ENCODE data around the gene KLHL40.

Gene KLHL40

GRCh38 chr3:42712688-42713372, 27.5 kb downstream of the KLHL40 start:
- Histone ChIP-seq H2AFZ (ENCODE audit: low read length) (no peak overlapping the region), H3K4me2 (ENCODE audit: insufficient read depth, low read length, poor library complexity, severe bottlenecking) (no peak overlapping the region), H3K79me1 (ENCODE audit: low read depth, low read length) (no peaks in the 10 kb centered on the region), H2BK15ac (ENCODE audit: low read length) (no peak overlapping the region), H3K36me3 (replicated peaks in 1 of 2; ENCODE audit: control insufficient read depth in 2 of 2, insufficient read depth in 2 of 2, low read length in 2 of 2) (no peaks in the 10 kb centered on the region), H3K4me1 (ENCODE audit: control insufficient read depth in 2 of 2, insufficient read depth in 1 of 2, low read depth in 1 of 2, low read length in 2 of 2) (peaks cover 0 to 1% of the 10 kb centered on the region in 2 donors), H3K27me3 (ENCODE audit: control insufficient read depth in 3 of 3, insufficient read depth in 3 of 3, low read depth in 1 of 3, low read length in 3 of 3) (peaks cover 0 to 40% (median 0%) of the 10 kb centered on the region in 3 experiments), H2BK120ac (ENCODE audit: low read depth, low read length) (no peak overlapping the region), H2AK5ac (ENCODE audit: low read depth, low read length) (peak overlapping the region; percentile 36), H3K23ac (ENCODE audit: low read depth, low read length, poor library complexity) (no peak overlapping the region), H3K18ac (ENCODE audit: low read length) (peak overlapping the region; percentile 59), H3K4ac (ENCODE audit: low read length) (no peak overlapping the region), H2BK12ac (ENCODE audit: low read length) (no peak overlapping the region), H2BK5ac (ENCODE audit: low read length) (peak overlapping the region; percentile 75), H3K9me3 (replicated peaks in 1 of 2; ENCODE audit: control insufficient read depth in 2 of 2, insufficient read depth in 1 of 2, low read depth in 1 of 2, low read length in 2 of 2) (no peaks in the 10 kb centered on the region), H4K8ac (ENCODE audit: low read depth, low read length) (no peak overlapping the region), H3K4me3 (ENCODE audit: low read length in 2 of 2) (no peak overlapping the region), H4K91ac (ENCODE audit: low read depth, low read length, poor library complexity) (no peak overlapping the region), H3K9ac (ENCODE audit: low read depth, low read length, poor library complexity) (no peak overlapping the region), H3K27ac (replicated peaks; ENCODE audit: low read length) (no peak overlapping the region), H3K14ac (ENCODE audit: low read length) (peak overlapping the region; percentile 56)
- no peak for DNase-seq (ENCODE audit: low spot score)
- WGBS, 2 donors (ENCODE audit: extremely low coverage in 2 of 2, insufficient read length in 2 of 2, insufficient replicate concordance in 1 of 2), result no CpG with 5 or more reads among the region's 5 CpGs

- WGBS, 2 donors (ENCODE audit: extremely low coverage in 2 of 2, insufficient read length in 2 of 2, insufficient replicate concordance in 1 of 2), result no CpG with 5 or more reads among the region's 2 CpGs
- H3K36me3 ChIP-seq (replicated peaks in 1 of 2; ENCODE audit: control insufficient read depth in 2 of 2, insufficient read depth in 2 of 2, low read length in 2 of 2), result no peaks in the 10 kb centered on the region
- H3K18ac ChIP-seq (ENCODE audit: low read length), result no peak overlapping the region
- no peak overlapping the region for H2BK5ac ChIP-seq (ENCODE audit: low read length)
- no peak overlapping the region for H3K4me3 ChIP-seq (ENCODE audit: low read length in 2 of 2)
- no peak overlapping the region for H2BK120ac ChIP-seq (ENCODE audit: low read depth, low read length)
- H4K8ac ChIP-seq (ENCODE audit: low read depth, low read length), result no peak overlapping the region
- H3K4ac ChIP-seq (ENCODE audit: low read length), result no peak overlapping the region
- no peak overlapping the region for H4K91ac ChIP-seq (ENCODE audit: low read depth, low read length, poor library complexity)
- no peak overlapping the region for H3K23ac ChIP-seq (ENCODE audit: low read depth, low read length, poor library complexity)
- no peak overlapping the region for H2AK5ac ChIP-seq (ENCODE audit: low read depth, low read length)
- no peak overlapping the region for H3K27ac ChIP-seq (replicated peaks; ENCODE audit: low read length)
- no peak overlapping the region for H2AFZ ChIP-seq (ENCODE audit: low read length)
- no peaks in the 10 kb centered on the region for H3K9me3 ChIP-seq (replicated peaks in 1 of 2; ENCODE audit: control insufficient read depth in 2 of 2, insufficient read depth in 1 of 2, low read depth in 1 of 2, low read length in 2 of 2)
- no peak for DNase-seq (ENCODE audit: low spot score)
- H3K9ac ChIP-seq (ENCODE audit: low read depth, low read length, poor library complexity), result no peak overlapping the region
- no peak overlapping the region for H3K14ac ChIP-seq (ENCODE audit: low read length)
- H3K79me1 ChIP-seq (ENCODE audit: low read depth, low read length), result no peaks in the 10 kb centered on the region
- no peak overlapping the region for H2BK12ac ChIP-seq (ENCODE audit: low read length)
- peaks cover 0 to 32% (median 0%) of the 10 kb centered on the region in 3 experiments for H3K27me3 ChIP-seq (ENCODE audit: control insufficient read depth in 3 of 3, insufficient read depth in 3 of 3, low read depth in 1 of 3, low read length in 3 of 3)
- H3K4me1 ChIP-seq (ENCODE audit: control insufficient read depth in 2 of 2, insufficient read depth in 1 of 2, low read depth in 1 of 2, low read length in 2 of 2), result peaks cover 0 to 1% of the 10 kb centered on the region in 2 donors
- no peak overlapping the region for H3K4me2 ChIP-seq (ENCODE audit: insufficient read depth, low read length, poor library complexity, severe bottlenecking)
- no peak overlapping the region for H2BK15ac ChIP-seq (ENCODE audit: low read length)
These were observed 28.4 kb downstream of the KLHL40 start for GRCh38 chr3:42713747-42714146.

- H3K18ac ChIP-seq (ENCODE audit: low read length), result no peak overlapping the region
- no peak overlapping the region for H3K4ac ChIP-seq (ENCODE audit: low read length)
- H2AFZ ChIP-seq (ENCODE audit: low read length), result no peak overlapping the region
- H3K4me1 ChIP-seq (ENCODE audit: control insufficient read depth in 2 of 2, insufficient read depth in 1 of 2, low read depth in 1 of 2, low read length in 2 of 2), result peaks cover 0 to 1% of the 10 kb centered on the region in 2 donors
- DNase-seq (ENCODE audit: low spot score), result no peak
- no peak overlapping the region for H2BK12ac ChIP-seq (ENCODE audit: low read length)
- H3K4me2 ChIP-seq (ENCODE audit: insufficient read depth, low read length, poor library complexity, severe bottlenecking), result no peak overlapping the region
- no peaks in the 10 kb centered on the region for H3K79me1 ChIP-seq (ENCODE audit: low read depth, low read length)
- no peak overlapping the region for H3K23ac ChIP-seq (ENCODE audit: low read depth, low read length, poor library complexity)
- no peak overlapping the region for H3K27ac ChIP-seq (replicated peaks; ENCODE audit: low read length)
- H2AK5ac ChIP-seq (ENCODE audit: low read depth, low read length), result no peak overlapping the region
- H4K91ac ChIP-seq (ENCODE audit: low read depth, low read length, poor library complexity), result no peak overlapping the region
- no peaks in the 10 kb centered on the region for H3K9me3 ChIP-seq (replicated peaks in 1 of 2; ENCODE audit: control insufficient read depth in 2 of 2, insufficient read depth in 1 of 2, low read depth in 1 of 2, low read length in 2 of 2)
- H3K14ac ChIP-seq (ENCODE audit: low read length), result no peak overlapping the region
- H3K27me3 ChIP-seq (ENCODE audit: control insufficient read depth in 3 of 3, insufficient read depth in 3 of 3, low read depth in 1 of 3, low read length in 3 of 3), result peaks cover 0 to 31% (median 0%) of the 10 kb centered on the region in 3 experiments
- no peak overlapping the region for H2BK15ac ChIP-seq (ENCODE audit: low read length)
- no peak overlapping the region for H3K4me3 ChIP-seq (ENCODE audit: low read length in 2 of 2)
- no peaks in the 10 kb centered on the region for H3K36me3 ChIP-seq (replicated peaks in 1 of 2; ENCODE audit: control insufficient read depth in 2 of 2, insufficient read depth in 2 of 2, low read length in 2 of 2)
- no CpG with 5 or more reads among the region's 4 CpGs for WGBS, 2 donors (ENCODE audit: extremely low coverage in 2 of 2, insufficient read length in 2 of 2, insufficient replicate concordance in 1 of 2)
- H3K9ac ChIP-seq (ENCODE audit: low read depth, low read length, poor library complexity), result no peak overlapping the region
- no peak overlapping the region for H2BK5ac ChIP-seq (ENCODE audit: low read length)
- H2BK120ac ChIP-seq (ENCODE audit: low read depth, low read length), result no peak overlapping the region
- H4K8ac ChIP-seq (ENCODE audit: low read depth, low read length), result no peak overlapping the region
These were observed 29.0 kb downstream of the KLHL40 start for GRCh38 chr3:42714171-42714852.

- no peaks in the 10 kb centered on the region for H3K36me3 ChIP-seq (replicated peaks in 1 of 2; ENCODE audit: control insufficient read depth in 2 of 2, insufficient read depth in 2 of 2, low read length in 2 of 2)
- WGBS, 2 donors (ENCODE audit: extremely low coverage in 2 of 2, insufficient read length in 2 of 2, insufficient replicate concordance in 1 of 2), result no CpG with 5 or more reads among the region's 6 CpGs
- H2AFZ ChIP-seq (ENCODE audit: low read length), result no peak overlapping the region
- peaks cover 0 to 22% (median 0%) of the 10 kb centered on the region in 3 experiments for H3K27me3 ChIP-seq (ENCODE audit: control insufficient read depth in 3 of 3, insufficient read depth in 3 of 3, low read depth in 1 of 3, low read length in 3 of 3)
- no peak overlapping the region for H2BK5ac ChIP-seq (ENCODE audit: low read length)
- H3K14ac ChIP-seq (ENCODE audit: low read length), result no peak overlapping the region
- H4K91ac ChIP-seq (ENCODE audit: low read depth, low read length, poor library complexity), result no peak overlapping the region
- no peak overlapping the region for H3K4ac ChIP-seq (ENCODE audit: low read length)
- H2BK12ac ChIP-seq (ENCODE audit: low read length), result no peak overlapping the region
- no peak for DNase-seq (ENCODE audit: low spot score)
- H2AK5ac ChIP-seq (ENCODE audit: low read depth, low read length), result no peak overlapping the region
- H2BK120ac ChIP-seq (ENCODE audit: low read depth, low read length), result no peak overlapping the region
- no peak overlapping the region for H3K23ac ChIP-seq (ENCODE audit: low read depth, low read length, poor library complexity)
- H3K79me1 ChIP-seq (ENCODE audit: low read depth, low read length), result no peaks in the 10 kb centered on the region
- H4K8ac ChIP-seq (ENCODE audit: low read depth, low read length), result no peak overlapping the region
- no peaks in the 10 kb centered on the region for H3K4me1 ChIP-seq (ENCODE audit: control insufficient read depth in 2 of 2, insufficient read depth in 1 of 2, low read depth in 1 of 2, low read length in 2 of 2)
- H2BK15ac ChIP-seq (ENCODE audit: low read length), result no peak overlapping the region
- no peak overlapping the region for H3K4me2 ChIP-seq (ENCODE audit: insufficient read depth, low read length, poor library complexity, severe bottlenecking)
- no peak overlapping the region for H3K4me3 ChIP-seq (ENCODE audit: low read length in 2 of 2)
- H3K27ac ChIP-seq (replicated peaks; ENCODE audit: low read length), result no peak overlapping the region
- H3K18ac ChIP-seq (ENCODE audit: low read length), result no peak overlapping the region
- no peak overlapping the region for H3K9ac ChIP-seq (ENCODE audit: low read depth, low read length, poor library complexity)
- H3K9me3 ChIP-seq (replicated peaks in 1 of 2; ENCODE audit: control insufficient read depth in 2 of 2, insufficient read depth in 1 of 2, low read depth in 1 of 2, low read length in 2 of 2), result no peaks in the 10 kb centered on the region
These were observed 32.0 kb downstream of the KLHL40 start for GRCh38 chr3:42717306-42717705.

Data from neuronal stem cell (in vitro differentiated cells).